Stimulated activated CD4-positive, alpha-beta T cell treated with anti-CD3 and anti-CD28 coated beads, Interleukin-4, amount 100 ng/mL, for 24 hours (primary cell): ENCODE results near the gene DTX2.
"Not testable (repeated sequence)": the region's sequence is repeated elsewhere in the genome, so short reads cannot be mapped to it uniquely, and the experiment has no call there.

ENCODE experiments used
- DNase-seq: peaks from one replicate; pipeline ENCODE4 v3.0.0-alpha.2; 2020

The DTX2 gene

DNA sequence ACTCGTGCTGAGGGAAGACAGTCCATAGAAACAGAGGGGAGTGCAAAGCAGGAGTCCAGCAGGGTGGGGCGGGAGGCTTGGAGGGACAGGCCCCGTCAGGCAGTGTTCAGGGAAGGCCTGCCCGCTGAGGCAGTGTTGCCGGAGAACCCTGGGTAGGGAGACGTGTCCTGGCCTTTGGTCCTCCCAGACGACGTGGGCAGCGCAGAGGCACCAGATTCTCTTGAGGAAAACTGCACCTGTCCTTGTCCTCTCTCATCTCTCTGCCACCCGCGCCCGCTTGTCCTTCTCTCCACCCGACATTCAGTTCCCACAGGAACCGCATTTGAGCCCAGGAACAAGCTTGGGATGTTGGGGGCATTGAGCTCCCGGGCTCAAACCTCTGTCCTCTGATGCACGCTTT is 34.2 kb downstream of the DTX2 start:
- not testable (repeated sequence) for DNase-seq

DNA sequence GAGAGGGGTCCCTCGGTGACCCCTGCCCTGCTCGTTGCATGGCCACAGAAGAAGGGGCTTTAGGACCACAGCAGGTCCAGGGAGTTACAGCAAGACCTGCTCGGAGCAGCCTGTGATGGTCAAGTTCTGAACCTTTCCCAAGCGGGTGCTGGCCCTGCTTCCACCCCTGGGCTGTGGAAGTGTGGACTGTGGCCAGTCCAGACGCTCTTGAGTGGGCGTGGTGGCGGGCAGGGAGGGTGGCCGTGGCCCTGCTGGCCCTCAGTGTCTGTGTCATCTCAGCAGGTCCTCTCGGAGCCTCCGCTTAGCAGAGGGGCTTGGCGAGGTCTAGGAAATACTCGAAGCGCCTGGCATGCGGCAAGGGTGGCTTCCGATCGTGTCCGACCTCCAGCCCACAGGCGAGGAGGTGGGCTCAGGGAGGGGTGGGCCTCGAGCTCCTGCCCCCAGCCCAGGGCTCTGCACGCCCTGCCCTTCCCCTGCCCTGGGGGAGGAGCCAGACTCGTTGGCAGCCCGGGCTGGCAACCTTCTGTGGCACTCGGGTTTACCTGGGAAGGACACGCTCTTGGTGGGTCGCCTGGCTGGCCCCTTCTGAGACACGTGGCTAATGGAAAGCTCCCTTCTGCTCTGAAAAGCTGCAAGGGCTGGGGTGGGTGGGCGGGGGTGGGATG is 36.5 kb downstream of the DTX2 start:
- not testable (repeated sequence) for DNase-seq

DNA sequence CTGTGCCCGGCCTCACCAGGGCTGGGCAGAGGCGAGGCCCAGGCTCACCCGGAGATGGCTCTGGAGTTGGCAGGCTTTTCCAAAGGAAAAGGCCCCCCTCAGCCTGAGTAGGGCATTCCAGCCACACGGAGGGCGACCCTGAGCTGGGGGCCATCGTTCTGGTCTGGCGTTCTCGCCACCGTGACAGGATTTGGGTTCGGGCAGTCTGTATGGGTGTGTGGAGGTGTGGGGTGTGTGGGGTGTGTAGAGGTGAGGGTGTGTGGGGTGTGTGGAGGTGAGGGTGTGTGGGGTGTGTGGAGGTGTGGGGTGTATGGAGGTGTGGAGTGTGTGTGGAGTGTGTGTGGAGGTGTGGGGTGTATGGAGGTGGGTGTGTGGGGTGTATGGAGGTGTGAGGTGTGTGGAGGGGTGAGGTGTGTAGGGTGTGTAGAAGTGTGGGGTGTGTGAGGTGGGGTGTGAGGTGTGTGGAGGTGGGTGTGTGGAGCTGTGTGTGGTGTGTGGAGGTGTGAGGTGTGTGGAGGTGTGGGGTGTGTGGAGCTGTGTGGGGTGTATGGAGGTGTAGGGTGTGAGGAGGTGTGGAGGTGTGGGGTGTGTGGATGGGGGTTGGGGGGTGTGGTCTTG is 37.2 kb downstream of the DTX2 start:
- DNase-seq: not testable (repeated sequence)

DNA sequence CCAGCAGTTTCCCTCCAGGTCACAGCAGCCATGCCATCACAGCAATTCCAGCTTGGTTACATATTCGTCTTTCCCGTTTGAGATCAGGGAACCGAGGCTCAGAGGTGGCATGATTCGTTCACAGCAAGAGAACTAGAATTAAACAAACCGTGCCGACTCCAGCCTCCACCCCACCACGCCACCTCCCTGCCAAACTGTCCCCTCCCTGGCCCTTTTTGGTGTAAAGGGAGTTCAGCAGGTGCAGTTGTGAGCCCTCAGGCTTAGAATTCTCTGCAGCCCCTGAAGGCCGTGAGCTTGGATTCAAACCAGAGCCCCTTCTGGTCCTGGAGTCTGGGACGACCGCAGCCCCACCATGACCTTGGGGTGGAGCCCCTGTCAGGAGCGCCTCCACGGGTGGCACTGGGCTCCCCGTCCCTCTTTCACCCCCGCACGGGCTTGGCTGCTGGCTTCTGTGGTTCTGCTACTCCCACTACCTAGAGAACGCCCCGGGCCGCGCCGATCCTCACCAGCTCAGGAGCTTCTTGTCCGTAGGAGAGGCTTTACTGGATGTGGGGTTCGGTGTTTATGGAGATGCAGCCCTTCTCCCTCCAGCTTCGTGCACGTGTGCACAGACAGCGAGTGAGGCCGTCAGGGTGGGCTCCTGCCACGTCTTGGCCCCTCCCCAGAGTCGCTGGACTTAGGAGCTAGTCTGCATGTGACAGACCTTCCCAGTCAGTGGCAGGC is 37.9 kb downstream of the DTX2 start:
- not testable (repeated sequence) for DNase-seq

- DNase-seq: not testable (repeated sequence)
Observed at GRCh38 chr7:76499924-76500241, 38.4 kb downstream of the DTX2 start.

GRCh38 chr7:76502224-76502623 is 40.7 kb downstream of the DTX2 start:
- not testable (repeated sequence) for DNase-seq

GRCh38 chr7:76502836-76503235 is 41.3 kb downstream of the DTX2 start:
- DNase-seq: not testable (repeated sequence)

GRCh38 chr7:76503244-76503643 is 41.7 kb downstream of the DTX2 start:
- not testable (repeated sequence) for DNase-seq

GRCh38 chr7:76504351-76505167 is 43.0 kb downstream of the DTX2 start:
- DNase-seq: not testable (repeated sequence)

DNA sequence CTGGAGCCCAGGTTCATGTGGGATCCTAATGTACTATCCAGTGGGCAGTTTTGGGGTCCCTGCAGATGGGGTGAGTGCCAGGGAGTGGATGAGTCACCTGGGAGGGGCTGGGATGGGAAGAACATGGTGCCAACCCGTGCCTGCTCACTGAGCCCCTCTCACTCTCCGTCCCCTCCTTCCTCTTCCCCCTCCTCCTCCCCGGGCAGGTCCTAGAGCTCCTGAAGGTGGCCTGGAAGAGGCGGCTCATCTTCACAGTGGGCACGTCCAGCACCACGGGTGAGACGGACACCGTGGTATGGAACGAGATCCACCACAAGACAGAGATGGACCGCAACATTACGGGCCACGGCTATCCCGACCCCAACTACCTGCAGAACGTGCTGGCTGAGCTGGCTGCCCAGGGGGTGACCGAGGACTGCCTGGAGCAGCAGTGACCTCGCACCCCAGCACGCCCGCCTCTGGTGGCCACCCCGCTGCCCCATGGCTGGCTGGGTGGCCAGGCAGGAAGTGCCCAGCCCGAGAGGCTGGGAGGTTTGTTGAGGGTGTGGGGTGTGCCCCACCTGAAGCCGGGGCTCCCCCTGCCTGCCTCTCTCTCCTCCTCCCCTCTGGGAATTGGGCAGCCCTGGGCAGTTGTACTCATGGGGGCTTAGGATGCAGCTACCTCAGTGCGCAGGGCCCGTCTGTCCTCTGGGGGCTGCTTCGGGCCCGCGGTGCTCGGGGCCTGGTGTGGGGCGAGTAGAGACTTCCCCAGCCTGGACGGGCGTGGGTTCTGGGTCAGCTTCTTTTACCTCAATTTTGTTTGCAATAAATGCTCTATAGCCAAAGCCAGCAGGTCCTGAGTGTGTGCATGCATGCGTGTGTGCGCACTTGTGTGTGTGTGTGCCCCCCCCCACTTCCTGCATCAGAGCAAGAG is 43.9 kb downstream of the DTX2 start:
- DNase-seq: no peak

DNA sequence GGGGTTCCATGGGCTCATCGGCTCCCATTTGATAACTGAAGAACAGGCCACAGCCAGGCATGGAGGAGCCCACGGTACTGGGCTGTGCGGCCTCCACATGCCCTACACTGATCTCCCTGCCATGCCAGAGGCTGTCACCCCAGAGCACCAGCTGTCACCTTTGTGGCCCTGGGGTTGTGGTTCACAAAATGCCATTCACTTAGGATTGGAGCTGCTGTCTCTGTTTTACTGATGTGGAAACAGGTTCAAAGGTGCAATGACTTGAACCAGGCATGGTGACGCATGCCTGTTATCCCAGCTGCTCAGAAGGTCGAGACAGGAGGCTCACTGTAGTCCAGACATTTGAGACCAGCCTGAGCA is 44.6 kb downstream of the DTX2 start:
- DNase-seq: no peak

DNA sequence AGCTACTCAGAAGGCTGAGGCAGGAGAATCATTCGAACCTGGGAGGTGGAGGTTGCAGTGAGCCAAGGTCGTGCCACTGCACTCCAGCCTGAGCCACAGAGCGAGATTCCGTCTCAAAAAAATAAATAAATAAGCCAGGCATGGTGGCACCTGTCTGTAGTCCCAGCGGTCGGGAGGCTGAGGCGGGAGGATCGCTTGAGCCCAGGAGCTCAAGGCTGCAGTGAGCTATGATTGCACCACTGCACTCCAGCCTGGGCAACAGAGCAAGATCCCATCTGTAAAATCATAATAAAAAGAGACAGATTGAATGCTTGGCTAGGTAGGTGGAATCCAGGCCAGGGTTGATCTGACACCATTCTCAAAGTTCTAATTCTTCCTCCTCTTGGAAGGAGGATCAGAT is 45.1 kb downstream of the DTX2 start:
- DNase-seq: not testable (repeated sequence)

GRCh38 chr7:76507723-76508406 is 46.4 kb downstream of the DTX2 start:
- no peak for DNase-seq

DNA sequence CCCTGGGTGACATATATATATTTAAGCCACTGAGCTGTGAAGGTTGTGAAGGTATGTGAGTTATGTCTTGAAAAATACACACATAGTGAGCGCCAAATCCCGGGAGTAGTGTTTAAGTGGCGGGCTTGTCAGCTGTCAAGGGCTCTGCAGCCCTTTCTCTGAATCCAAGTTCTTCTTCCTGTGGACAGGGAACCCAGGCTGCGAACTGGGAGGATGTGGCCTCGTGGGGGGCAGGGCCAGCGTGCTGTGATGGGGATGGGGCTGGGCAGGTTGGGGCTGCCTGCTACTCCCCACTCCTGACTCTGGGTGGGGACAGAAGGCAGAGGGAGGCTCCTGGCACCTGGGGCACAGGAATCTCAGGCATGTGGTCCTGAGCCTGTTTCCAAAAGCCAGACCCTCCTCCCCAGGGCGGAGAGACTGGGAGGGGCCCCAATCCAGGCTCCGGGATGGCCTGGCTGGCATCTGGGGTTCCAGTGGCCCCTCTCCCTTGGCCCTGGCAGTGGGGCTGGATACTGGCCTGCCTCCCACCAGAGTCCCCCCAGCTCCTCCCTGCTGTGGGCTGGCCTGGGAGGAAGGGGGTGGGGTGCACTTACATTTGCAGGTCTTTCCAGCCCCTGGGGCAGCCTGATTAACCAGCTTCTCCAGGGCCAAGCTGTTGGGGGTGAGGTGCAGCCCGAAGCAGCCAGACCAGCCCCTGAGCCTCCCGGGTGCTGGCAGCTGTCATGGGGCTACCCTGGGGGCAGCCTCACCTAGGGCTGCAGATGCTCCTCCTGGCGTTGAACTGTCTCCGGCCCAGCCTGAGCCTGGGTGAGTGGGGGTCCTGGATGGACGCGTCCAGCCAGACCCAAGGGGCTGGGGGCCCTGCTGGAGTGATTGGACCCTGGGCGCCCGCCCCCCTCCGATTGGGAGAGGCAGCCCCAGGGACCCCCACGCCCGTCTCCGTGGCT is 48.7 kb downstream of the DTX2 start, which contains the start of gene UPK3B:
UPK3B (plus strand) TSS at position 622 of the 947 bp plus-strand sequence; CDS start at position 723, 101 bp downstream.
- no peak for DNase-seq

- DNase-seq: not testable (repeated sequence)
Observed at GRCh38 chr7:76511200-76511910, 49.8 kb downstream of the DTX2 start.

GRCh38 chr7:76511911-76512885 is 50.7 kb downstream of the DTX2 start:
- DNase-seq: not testable (repeated sequence)

DNA sequence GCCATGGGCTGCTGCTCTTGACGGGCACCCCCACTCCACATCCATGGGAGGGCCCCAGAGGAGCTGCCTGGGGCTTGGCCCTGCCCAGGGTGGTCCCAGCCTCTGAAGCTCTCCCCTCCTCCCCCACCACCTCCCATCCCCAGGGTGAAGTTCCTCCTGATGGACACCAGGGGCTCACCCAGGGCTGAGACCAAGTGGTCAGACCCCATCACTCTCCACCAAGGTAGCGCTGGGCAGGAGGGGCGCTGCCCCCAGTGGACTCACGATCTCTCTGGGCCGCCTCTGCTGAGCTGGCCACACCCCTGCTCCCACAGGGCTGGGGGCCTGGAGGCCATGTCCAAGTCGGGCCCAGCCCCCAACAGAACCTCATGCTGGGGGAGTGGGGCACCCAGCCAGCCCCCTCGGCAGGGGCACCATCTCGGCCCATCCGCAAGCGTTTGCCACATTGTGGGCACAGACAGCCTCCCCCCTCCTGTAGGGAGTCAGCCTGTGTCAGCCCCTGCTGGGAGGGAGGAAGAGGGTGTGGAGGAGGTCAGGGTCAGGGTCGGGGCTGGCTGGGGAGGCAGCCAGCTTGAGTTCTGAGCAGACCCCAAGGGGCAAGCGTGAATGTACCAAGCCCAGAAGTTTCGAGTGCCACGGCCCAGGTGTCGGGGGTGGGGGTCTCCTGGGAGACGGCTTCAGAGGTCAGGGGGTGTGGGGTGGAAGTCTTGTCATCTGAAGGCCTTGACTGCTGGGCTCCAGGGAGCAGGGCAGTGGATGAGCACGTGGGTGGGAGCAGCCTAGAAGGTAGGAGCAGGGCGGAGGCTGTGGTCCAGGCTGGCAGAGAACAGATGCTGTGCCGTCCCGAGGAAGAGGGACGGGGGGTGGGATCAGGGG is 51.7 kb downstream of the DTX2 start:
- DNase-seq: no peak
